Smooth muscle cell of bladder (primary cell): Measurements from ENCODE around the gene SNRPF. TPM values are rescaled to one million over a fixed set of nuclear protein-coding genes. Genes with fewer than 3 reads are reported as not detected.

Experiments used
- total RNA-seq: library from RNA; depleted of rRNA; stranded (reverse); fragments of >200 nt; gene quantifications from 2 replicates; pipeline ENCODE4 v1.2.3, GENCODE V29; 2014

Gene SNRPF
- 16.6 and 17.7 TPM in 2 replicates for total RNA-seq

DNA sequence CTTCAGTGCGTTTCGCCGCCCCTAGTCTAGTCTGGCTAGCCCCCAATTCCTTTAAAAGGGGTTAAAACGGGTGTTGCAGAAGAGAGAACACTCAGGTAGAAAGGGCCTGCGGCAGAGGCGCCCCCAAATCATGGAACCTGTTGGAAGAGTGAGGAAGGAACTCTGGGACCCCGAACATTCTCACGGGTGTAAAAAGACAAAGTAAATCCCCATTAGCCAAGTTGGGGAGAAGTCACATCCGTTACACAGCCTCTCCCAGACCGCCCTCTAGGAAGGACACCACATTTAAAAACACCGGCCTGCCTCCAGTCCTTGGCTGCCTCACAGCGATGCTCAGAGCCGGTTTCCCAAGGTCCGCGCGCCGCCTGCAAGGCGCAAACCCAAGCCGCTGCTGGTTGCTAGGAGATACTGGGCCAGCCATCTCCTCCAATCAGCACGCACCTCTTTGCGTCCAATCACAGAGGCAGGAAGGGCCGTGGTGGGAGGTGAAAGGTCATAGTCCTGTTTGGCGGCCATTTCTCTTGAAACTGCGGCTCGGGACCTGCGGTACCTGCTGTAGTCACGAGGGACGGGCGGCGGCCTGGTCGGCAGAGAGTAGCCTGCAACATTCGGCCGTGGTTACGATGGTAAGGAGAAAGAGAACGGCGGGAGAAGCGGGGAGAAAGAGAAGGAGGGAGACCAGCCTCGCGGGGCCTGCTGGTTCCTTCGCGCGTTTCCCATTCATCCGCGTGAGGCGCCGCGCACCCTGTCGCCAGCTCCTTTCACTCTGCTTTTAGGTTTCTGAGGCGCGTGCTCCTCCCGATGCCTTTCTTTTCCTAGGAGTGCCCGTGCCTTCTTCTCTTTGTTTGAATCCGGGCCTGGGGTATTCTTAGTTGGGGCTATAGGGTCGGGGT lies at the start of gene SNRPF:
SNRPF (plus strand) TSS at position 502 of the 893 bp plus-strand sequence; CDS start at position 624, 122 bp downstream.

Other genes with a start within 250 kb of the SNRPF start
- gene NTN4, start 68.2 kb upstream of the SNRPF start, total RNA-seq: 47.8 and 76.1 TPM in 2 replicates
- gene CCDC38, start 83.7 kb downstream of the SNRPF start, total RNA-seq: not detected in 2 replicates
- 0.14 and 0.37 TPM in 2 replicates for gene AMDHD1, start 84.4 kb downstream of the SNRPF start, total RNA-seq
- gene HAL, start 137.4 kb downstream of the SNRPF start, total RNA-seq: under 0.01 and 0.14 TPM in 2 replicates
- 79.5 and 90.7 TPM in 2 replicates for gene LTA4H, start 176.6 kb downstream of the SNRPF start, total RNA-seq